GM21515 (cell line): ENCODE results near the gene NUP210L.
"Not testable (repeated sequence)": the region's sequence is repeated elsewhere in the genome, so short reads cannot be mapped to it uniquely, and the experiment has no call there.

Experiments used
- ATAC-seq: cut with Tn5 transposase; IDR thresholded peaks from one replicate; pipeline ENCODE4 v1.9.1; 2021; ENCODE audit not compliant: unreplicated experiment

The NUP210L gene

DNA sequence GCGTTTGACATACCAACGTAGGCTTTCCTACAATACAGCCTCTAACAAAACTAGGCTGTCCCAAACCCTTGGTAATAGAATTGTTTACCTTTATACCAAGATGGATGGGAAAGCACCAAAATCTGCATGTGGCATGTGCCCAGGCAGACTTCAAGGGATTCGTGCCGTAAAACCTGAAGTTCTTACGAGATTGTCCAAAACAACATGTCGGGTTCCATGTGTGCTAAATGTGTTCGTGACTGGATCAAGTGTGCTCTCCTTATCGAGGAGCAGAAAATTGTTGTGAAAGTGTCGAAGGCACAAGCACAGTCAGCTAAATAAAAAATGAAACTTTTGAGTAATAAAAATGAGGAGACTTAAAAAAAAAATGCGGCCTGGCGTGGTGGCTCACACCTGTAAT, 159.2 kb downstream of the NUP210L start:
- no peak for ATAC-seq

DNA sequence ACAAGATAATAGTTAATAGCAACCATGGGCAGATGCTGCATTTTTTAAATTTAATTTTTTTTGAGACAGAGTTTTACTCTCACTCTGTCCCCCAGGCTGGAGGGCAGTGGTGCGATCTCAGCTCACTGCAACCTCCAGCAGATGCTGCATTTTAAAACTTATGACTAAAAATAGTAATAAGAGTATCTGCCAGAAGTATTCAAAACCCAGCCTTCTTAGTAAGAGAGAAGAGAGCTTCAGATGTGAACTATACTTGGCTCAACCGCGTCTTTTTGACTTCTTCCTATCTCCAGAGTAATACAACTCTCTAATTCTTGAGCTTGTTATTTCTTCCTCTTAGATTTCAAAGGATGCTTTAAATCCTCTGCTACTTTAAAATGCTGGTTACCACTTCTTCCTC, 159.7 kb downstream of the NUP210L start:
- ATAC-seq = no peak

DNA sequence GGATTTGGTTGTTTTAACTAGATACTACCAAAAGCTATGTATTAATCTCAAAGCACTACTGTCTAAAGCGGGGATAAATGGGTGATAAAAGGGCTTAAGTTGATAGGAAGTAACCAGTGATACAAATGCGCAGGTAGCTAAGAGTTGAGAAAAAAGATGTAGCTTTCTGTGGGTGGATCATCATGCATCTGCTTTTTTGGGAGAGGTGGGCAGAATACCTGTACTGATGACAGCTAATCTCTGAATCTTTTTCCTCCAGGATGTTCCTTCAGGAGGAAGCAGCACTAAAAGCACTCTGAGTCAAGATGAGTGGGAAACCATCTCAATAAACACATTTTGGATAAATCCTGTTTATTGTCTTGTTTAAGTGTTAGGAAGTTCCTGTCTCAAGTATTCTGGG, 163.1 kb downstream of the NUP210L start:
- no peak for ATAC-seq

DNA sequence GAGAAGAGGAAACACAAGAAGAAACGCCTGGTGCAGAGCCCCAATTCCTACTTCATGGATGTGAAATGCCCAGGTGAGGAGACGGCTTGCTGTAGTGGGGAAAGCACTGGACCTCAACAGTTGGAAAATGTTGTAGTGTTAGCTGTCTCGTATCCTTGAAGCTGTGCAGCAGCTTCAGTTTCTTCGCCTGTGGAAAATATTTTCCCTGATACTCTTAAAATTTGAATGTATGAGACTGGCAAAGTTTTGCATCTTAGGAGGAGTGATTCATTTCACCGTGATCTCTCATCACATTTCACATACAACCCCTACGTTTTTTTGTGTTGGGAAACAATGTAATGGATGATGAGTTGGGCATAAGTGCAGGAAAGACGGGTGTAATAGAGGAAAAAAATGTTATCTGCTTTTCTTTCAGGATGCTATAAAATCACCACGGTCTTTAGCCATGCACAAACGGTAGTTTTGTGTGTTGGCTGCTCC, 163.7 kb downstream of the NUP210L start:
- no peak for ATAC-seq

DNA sequence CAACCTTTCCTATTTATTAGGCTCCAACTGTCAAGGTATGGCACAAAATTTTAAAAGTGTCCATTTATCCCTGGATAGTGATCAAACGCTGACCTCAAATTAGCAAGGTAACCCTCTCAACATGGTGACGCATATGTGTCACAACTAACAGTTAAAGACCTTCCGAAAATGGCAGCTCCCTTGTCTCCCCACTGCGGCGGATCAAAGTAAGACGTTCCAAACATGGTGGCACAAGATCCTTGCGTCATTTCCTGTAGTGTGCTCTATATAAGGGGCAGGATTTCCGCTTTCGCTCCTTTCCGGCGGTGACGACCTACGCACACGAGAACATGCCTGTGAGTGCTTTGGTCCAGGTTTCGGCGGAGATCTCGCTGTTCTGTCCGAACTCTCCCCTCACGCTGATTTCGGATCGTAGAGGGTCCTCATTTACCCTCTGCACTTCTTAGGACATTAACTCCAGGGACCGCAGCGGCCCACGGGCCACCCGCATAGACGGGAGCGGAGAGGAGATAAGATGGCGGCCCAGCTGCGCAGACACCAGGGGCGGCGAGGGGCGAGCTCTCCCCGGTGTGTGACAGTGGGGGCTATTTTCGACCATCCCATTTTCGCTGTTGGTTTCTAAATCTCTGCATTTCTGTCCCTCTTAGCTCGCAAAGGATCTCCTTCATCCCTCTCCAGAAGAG, 164.3 kb downstream of the NUP210L start, which contains the start of gene RPS27:
Gene RPS27, plus strand, starts transcription at position 295 of the 683 bp plus-strand sequence. Its CDS starts 35 bp downstream, at position 330.
- peak; percentile 76 for ATAC-seq

DNA sequence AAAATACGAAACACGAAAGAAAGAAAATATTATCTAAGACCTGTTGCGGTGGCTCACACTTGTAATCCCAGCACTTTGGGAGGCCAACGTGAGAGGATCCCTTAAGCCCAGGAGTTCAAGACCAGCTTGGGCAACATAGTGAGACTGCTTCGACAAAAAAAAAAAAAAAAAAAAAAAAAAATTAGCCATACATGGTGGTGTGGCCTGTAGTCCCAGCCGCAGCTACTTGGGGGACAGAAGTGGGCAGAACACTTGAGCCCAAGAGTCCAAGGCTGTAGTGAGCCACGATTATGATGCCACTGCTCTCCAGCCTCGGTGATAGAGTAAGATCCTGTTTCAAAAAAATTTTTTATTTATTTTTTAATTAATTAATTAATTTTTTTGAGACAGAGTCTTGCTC, 167.3 kb downstream of the NUP210L start:
- ATAC-seq = no peak

DNA sequence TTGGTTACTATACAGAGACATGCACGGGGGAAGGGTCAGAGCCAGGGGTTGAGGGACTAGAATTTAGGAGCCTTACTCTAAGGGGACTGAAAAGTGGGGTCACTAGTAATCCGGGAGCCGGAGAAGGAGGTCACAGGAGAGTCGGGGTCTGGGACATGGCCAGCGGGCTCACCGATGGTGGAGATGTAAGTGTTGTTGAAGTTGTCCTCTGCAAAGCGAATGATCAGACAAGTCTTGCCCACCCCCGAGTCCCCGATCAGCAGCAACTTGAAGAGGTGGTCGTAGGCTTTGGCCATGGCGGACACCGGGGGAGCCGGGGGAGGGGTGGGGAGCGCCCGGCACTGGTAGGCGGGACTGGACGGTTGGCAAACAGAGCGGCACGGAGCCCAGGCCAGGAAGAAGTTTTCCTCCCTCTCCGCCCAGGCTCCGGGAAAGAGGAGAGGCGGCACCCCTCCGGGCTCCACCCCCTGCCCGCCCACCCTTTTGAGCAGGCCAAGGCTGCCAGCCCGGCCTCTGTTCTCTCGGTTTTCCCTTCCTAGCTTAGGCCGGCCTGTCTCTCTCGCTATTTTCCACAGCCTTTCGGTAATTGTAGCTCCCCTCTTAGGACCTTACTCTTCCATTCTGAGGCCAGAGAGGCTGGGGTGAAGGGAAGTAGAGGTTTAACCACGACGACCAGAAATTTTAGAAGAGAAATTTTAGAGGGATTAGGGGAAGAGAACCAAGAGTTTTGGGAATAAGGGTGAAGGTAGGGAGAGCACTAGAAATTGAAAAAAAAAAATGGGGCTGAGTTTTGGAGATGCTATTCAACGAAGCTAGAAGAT, 168.7 kb downstream of the NUP210L start, which contains the start of gene RAB13:
Gene RAB13, minus strand, starts transcription at position 399 of the 821 bp plus-strand sequence. Its CDS starts 103 bp downstream, at position 296.
- ATAC-seq = no peak

DNA sequence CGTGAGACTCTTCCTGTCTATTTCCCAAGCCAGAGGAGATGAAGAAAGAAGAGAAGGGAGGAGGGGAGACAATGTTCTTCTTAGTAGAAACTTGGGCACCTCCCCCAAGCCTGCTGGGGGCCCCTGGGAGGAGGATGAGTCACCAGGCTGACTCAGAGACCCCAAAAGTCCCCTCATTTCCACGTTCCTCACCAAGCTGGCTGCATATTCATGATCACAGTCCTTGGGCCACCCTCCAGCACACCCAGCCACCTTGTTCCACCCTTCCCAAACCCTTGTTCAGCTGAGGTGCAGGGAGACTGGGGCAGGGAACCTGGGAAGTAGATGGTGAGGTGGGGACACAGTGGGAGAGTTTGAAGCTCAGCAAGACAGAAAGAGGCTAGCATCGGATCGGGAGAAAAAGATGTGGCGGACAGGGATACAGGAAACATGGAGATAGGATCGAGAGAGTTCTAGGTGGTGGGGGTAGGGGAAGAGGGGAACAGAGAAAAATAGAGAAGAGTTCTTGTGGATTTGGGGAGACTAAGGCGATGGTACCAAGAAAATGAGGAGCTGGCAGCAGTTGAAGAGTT, 169.4 kb downstream of the NUP210L start:
- no peak for ATAC-seq

DNA sequence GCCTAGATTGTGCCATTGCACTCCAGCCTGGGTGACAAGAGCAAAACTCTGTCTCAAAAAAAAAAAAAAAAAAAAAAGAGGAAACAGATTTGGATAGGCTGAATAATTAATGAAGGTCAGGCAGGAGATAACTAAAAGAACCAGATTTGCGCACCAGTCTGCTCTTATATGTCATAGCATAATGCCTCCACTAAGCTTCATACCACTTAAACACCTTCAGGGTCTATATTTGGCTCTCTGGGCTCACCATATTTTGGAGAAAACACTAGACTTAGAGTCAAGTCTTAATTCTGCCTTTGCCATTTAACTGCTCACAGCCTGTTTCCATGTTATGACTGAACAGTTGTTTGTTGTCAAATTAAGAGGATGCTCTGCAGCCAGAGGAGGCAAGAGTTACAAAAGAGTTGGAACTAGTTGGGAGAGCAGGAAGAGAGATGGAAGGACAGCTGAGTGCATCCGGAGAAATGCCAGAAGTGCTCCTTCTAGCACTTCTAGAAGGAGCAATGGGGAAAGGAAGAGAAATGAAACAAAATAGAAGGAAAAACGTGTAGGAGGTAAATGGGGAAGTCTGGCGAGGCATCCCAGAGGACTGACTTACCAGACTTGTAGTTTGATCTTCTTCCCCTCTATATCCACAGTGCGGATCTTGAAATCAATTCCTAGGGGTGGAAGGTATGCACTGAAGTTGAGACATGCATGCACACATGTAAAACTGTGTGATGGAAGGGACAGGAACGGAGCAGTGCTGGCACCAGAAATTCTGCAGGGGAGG, 170.6 kb downstream of the NUP210L start:
- no peak for ATAC-seq

DNA sequence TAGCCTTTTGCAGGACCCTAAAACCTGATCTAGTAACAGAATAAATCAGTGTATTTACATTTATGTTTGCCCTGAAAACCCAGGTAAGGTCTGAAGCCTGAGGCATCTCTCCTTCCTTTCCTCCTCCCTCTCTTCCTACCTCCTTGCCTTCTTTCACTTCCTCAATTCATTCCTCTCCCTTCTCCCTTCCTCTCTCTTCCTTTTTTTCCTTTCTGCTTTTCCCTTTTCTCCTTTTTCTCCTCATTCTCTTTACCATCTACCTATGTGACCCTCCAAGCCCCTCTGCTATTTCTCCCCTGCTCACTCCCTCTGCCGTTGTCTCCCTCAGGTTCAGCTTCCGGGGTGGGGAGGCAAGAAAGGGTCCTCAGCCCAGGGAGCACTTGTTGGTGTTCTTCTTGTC, 173.1 kb downstream of the NUP210L start:
- ATAC-seq = not testable (repeated sequence)

DNA sequence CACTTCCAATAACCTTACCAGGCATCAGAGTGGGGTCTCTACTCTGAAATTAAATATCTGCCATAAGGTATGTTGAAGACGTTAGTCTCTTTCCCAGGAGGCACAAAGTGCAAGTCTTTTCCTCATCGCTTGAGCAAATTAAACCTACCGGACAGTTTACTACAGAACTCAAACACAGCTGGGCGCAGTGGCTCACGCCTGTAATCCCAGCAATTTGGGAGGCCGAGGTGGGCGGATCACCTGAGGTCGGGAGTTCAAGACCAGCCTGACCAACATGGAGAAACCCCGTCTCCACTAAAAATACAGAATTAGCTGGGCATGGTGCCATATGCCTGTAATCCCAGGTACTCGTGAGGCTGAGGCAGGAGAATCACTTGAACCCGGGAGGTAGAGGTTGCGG, 175.8 kb downstream of the NUP210L start:
- not testable (repeated sequence) for ATAC-seq

DNA sequence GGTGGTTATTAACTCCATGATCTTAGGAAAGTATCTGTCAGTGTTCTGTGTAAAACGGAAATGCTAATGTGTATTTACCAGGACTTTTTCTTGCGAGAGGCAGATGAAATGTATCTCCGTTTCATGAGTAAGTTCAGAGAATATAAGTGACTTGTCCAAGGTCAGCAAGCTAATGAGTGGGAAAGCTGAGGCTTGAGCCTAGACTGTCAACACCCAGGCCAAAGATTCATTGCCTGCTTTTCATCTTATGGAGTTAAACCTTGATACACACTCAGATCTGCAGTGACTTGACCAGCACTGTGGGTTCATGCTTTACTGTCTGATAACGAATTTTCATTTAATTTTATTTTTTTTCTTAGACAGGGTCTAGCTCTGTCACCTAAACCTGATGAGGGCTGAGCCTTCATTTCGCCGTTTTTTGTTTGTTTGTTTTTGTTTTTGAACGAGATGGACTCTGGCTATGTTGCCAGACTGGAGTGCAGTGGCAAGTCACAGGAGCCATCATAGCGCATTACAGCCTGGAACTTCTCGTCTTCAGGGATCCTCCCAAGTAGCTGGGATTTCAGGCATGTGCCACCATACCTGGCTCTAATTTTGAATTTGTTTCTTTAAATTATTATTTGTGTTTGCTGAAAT, 176.5 kb downstream of the NUP210L start:
- ATAC-seq = peak; percentile 21

DNA sequence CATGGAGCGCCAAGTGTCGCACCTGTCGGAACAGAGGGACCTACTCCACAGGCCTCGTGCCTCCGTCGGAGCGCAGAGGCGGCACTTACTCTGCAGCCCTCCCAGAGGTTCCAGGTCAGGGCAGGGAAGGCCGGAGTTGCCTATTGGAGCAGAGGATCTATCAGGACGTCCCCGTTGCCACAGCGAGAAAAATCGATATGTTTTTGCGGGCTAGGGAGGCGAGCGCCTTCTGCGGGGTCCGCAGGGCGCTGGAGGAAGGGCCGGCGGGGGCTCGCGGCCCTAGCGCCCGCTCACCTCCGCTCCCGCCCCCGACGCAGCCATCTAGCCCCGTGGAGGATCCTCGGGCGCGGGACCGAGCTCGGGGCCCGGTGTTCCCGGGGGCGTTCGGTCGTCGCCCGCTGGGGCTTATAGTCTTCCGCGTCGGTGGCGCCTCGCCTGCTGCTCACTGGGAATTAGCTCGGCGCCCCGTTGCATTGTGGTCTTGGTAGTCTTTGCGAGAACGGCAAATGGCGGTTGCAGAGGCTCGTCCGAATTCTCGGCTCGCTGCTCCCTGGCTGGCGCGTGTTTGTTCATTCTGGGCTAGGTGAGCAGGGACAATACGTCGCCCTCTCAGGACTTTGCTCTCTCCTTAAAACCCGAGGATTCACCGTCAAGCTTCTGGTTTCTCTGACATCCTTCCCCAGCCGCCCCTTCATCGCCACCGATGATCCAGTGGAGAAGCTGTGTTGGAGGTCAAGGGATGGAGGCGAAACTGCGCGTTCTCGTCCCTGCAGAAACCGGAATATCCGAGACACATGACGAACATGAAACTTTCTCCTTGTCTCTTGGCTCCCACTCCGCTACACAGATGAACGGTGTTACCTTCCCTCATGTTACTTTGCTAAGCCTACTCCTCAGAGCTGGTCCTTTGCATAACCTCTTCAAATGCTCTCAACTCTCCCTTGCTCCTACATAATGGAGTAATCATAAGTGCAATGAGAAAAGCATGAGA, 177.3 kb downstream of the NUP210L start, which contains the start of gene JTB:
Gene JTB, minus strand, starts transcription at position 425 of the 991 bp plus-strand sequence. Its CDS starts 422 bp downstream, at position 3.
- peak; percentile 70 for ATAC-seq

DNA sequence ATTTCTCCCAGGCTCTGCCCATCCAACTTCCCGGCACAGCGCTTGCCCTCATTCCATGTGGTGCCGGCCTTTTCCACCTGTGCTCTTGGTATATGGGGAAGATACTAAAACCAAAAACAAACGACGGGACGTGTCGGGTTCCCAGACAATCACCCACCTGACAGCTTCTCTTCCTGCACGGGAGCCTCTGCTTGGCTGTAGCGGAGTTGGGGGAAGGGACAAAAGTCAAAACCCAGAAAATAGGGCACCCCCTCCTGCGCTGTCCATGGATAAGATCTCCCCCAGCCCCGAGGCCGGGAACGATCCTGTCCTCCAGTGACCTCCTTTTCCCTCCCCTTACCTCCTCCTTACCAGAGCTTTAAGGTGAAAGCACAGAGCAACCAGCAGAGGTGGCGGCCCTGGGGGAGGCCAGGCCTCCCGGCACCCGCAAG, 178.0 kb downstream of the NUP210L start:
- no peak for ATAC-seq

DNA sequence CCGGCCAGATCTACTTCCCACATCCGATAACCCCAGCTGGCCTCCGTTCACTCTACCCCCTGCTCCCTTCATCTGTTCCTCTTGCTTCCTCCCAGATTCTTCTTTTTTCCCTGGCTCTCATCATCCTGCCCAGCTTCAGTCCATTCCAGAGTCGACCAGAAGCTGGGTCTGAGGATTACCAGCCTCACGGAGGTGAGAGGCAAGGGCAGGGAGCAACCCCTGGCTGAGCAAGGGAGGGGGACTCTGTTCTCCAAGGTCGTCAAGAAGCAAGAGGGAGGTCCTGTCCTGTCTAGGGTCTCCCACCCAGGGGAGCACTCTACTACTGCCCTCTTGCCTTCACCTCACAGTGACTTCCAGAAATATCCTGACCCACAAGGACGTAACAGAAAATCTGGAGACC, 181.3 kb downstream of the NUP210L start:
- no peak for ATAC-seq

DNA sequence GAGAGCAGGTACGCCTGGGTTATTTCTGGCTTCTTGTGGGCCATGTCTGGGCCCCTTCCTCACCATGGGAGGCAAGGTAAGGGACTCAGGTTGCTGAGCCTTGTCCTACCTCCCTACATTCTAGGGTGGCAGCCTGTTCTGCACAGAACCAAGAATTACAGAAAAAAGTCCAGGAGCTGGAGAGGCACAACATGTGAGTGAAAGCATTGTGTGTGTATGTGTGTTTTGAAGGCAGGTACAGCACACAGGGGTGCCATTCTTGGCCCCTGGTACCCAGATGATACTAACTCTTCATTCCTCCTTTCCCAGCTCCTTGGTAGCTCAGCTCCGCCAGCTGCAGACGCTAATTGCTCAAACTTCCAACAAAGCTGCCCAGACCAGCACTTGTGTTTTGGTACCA, 181.8 kb downstream of the NUP210L start:
- no peak for ATAC-seq

DNA sequence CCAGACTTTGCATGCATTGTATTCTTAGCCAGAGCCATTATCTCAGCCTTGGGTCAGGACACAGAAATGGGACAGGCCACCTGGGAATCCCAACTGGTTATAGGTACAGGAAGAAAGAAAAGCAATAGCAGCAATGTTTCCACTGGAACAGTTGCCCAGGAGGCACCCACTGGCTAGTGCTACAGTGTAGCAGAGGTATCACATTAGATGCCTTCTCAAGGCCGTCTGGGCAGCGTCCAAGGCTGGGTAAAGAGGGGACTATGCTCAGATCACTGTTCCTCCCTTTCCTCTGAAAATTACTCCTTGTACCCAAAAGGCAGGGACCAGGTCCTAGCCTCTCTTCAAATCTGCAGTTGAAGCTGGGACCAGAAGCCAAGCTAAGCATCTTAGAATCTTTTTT, 184.5 kb downstream of the NUP210L start:
- ATAC-seq = no peak

DNA sequence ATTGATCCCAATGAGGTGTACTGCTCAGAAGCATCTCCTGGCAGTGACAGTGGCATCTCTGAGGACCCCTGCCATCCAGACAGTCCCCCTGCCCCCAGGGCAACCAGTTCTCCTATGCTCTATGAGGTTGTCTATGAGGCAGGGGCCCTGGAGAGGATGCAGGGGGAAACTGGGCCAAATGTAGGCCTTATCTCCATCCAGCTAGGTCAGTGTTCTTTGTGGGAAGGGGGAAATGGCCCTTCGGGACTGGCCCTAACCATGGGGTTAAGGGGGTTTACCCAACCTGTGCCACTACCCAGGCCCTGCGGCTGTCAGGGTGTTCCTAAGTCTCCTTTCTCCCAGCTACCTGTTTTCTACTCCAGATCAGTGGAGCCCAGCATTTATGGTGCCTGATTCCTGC, 185.9 kb downstream of the NUP210L start:
- ATAC-seq = no peak

DNA sequence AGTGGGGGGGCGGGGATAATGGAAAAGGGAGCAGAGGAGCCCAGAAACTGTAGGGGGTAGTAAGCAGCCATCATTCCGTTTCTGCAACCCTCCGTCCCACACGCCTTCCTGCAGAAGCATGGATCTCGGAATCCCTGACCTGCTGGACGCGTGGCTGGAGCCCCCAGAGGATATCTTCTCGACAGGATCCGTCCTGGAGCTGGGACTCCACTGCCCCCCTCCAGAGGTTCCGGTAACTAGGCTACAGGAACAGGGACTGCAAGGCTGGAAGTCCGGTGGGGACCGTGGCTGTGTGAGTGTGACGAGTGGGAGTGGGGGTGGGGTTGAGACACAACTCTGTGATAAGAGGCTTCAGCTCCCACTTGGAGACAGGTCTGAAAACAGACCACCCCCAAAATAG, 186.5 kb downstream of the NUP210L start:
- ATAC-seq = no peak
